BE2C (cell line): ENCODE results near the gene CST5.

ENCODE experiments used
- DNase-seq: peaks from one replicate; pipeline ENCODE4 v3.0.0-alpha.2; 2020
- H3K27me3 ChIP-seq: fragments of 250-450 bp; sonication (Bioruptor Pico); 2 replicates; pipeline ENCODE4 v1.5.1; 2020; ENCODE audit warnings: mild to moderate bottlenecking
- H3K36me3 ChIP-seq: fragments of 250-450 bp; sonication (Bioruptor Pico); 2 replicates; pipeline ENCODE4 v1.5.1; 2020; ENCODE audit warnings: mild to moderate bottlenecking
- H3K4me1 ChIP-seq: fragments of 250-450 bp; sonication (Bioruptor Pico); 2 replicates; pipeline ENCODE4 v1.5.1; 2020
- H3K4me3 ChIP-seq: 2 replicates; pipeline ENCODE4 v1.5.1; 2011; ENCODE audit warnings: low read depth, low read length
- H3K9me3 ChIP-seq: fragments of 250-450 bp; sonication (Bioruptor Pico); 2 replicates; pipeline ENCODE4 v1.5.1; 2020
- CTCF ChIP-seq: IDR thresholded peaks from 2 replicates; pipeline ENCODE4 v1.5.1; 2012; ENCODE audit warnings: mild to moderate bottlenecking, low read depth, low read length

Gene CST5

GRCh38 chr20:23925789-23926525, 46.4 kb upstream of the CST5 start:
- no peaks in the 10 kb centered on the region for H3K4me1 ChIP-seq
- DNase-seq: no peak
- TF ChIP-seq CTCF: no peak

GRCh38 chr20:23924751-23925150, 45.2 kb upstream of the CST5 start:
- H3K4me1 ChIP-seq: no peaks in the 10 kb centered on the region
- no peaks in the 10 kb centered on the region for H3K9me3 ChIP-seq
- H3K27me3 ChIP-seq: no peaks in the 10 kb centered on the region
- no peak for DNase-seq
- no peaks in the 10 kb centered on the region for H3K36me3 ChIP-seq
- no peak for TF ChIP-seq CTCF
- H3K4me3 ChIP-seq: no peak overlapping the region

More at GRCh38 chr20:23925789-23926525, 46.4 kb upstream of the CST5 start:
- H3K27me3 ChIP-seq: no peaks in the 10 kb centered on the region
- no peak overlapping the region for H3K4me3 ChIP-seq
- H3K9me3 ChIP-seq: no peaks in the 10 kb centered on the region
- H3K36me3 ChIP-seq: no peaks in the 10 kb centered on the region

GRCh38 chr20:23923891-23924435, 44.4 kb upstream of the CST5 start:
- TF ChIP-seq CTCF: no peak
- Histone ChIP-seq H3K9me3 (no peaks in the 10 kb centered on the region), H3K36me3 (no peaks in the 10 kb centered on the region), H3K4me3 (no peak overlapping the region), H3K27me3 (no peaks in the 10 kb centered on the region), H3K4me1 (no peaks in the 10 kb centered on the region)
- no peak for DNase-seq

- Histone ChIP-seq H3K4me1 (no peaks in the 10 kb centered on the region), H3K9me3 (no peaks in the 10 kb centered on the region), H3K4me3 (no peak overlapping the region), H3K27me3 (no peaks in the 10 kb centered on the region), H3K36me3 (no peaks in the 10 kb centered on the region)
- no peak for TF ChIP-seq CTCF
- DNase-seq: no peak
Observed at GRCh38 chr20:23923311-23923710, 43.8 kb upstream of the CST5 start.

GRCh38 chr20:23920408-23921325, 41.1 kb upstream of the CST5 start:
- H3K4me1 ChIP-seq: no peaks in the 10 kb centered on the region
- no peak overlapping the region for H3K4me3 ChIP-seq
- DNase-seq: no peak
- TF ChIP-seq CTCF: no peak
- no peaks in the 10 kb centered on the region for H3K36me3 ChIP-seq
- no peaks in the 10 kb centered on the region for H3K27me3 ChIP-seq
- no peaks in the 10 kb centered on the region for H3K9me3 ChIP-seq

GRCh38 chr20:23918896-23919295, 39.3 kb upstream of the CST5 start:
- Histone ChIP-seq H3K4me1 (no peaks in the 10 kb centered on the region), H3K36me3 (no peaks in the 10 kb centered on the region), H3K4me3 (no peak overlapping the region), H3K27me3 (no peaks in the 10 kb centered on the region), H3K9me3 (no peaks in the 10 kb centered on the region)
- DNase-seq: no peak
- TF ChIP-seq CTCF: no peak
